Esophagus muscularis mucosa (tissue), 4 donors: Measurements from ENCODE around the gene RIPOR2.

ENCODE experiments used
- CTCF ChIP-seq, 3 experiments: fragments of 200-600 bp in 2 of 3; fragments of 450-650 bp in 1 of 3; sonication (generic) in 2 of 3; IDR thresholded peaks; one replicate each; pipeline ENCODE4 v1.5.1; 2017 to 2019; ENCODE audit warnings: antibody characterized with exemption in 3 of 3, mild to moderate bottlenecking in 2 of 3, moderate library complexity in 1 of 3
- EP300 ChIP-seq: sonication (generic); formaldehyde crosslinking; IDR thresholded peaks from one replicate; pipeline ENCODE4 v1.6.1; 2017; ENCODE audit warnings: antibody characterized with exemption
- POLR2A ChIP-seq: fragments of 450-650 bp; IDR thresholded peaks from one replicate; pipeline ENCODE4 v1.6.1; 2017; ENCODE audit warnings: antibody characterized with exemption, moderate library complexity, mild to moderate bottlenecking, low read depth

DNA sequence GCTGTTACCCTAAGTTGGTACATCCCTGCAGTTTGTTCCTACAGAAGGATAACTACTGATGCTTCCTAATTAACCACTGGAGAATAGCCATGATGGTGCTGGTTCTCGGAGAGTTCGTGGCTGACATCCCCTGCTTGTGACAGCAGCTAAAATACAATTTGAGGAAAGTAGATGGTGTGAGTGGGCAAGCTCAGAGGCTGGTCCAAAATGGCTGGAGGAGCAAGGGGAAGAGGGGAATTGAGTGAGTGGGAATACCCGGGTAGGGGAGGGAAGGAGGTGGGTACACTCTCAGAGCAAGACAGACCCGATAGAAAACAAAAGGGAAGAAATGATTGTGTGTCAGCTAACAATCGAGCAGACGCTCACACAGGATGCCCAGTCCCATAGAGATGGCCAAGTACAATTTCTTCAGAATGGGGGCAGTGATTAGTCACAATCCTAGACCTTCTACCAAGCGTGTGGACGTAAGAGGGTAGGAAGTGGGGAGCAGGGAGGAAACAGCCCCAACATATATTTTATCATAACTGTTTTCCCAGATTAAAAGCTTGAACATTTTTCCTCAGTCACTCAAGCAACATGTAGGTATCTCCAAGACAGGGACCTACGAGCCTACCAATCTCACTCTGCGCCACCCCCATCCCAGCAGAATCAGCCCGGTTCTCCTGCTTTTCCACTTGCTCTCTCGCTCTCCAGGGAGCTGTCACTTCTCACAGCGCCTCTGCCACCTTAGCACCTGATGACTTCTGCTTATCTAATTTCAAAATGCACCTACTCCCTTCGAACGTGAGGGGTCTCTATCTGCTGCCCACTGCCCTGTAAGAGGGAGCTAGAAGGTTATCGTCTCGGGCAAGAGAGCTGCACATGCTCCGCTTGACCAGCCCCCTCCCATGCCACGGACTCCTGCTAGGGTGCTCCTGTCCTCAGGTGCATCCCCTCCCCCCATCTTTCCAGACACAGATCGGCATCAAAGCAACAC lies 26.2 kb downstream of the RIPOR2 start:
- TF ChIP-seq CTCF (IDR thresholded peaks at IDR 0.05) (no peak), EP300 (no peak), POLR2A (no peak)
